Endometrial microvascular endothelial cells (primary cell): ENCODE measurements around the gene ABCG4. TPM values are rescaled to one million over a fixed set of nuclear protein-coding genes. Genes with fewer than 3 reads are reported as not detected.
"Not testable (repeated sequence)": the region's sequence is repeated elsewhere in the genome, so short reads cannot be mapped to it uniquely, and the experiment has no call there.

ENCODE experiments used
- in situ Hi-C: cut with HindIII; loops from 2 replicates; pipeline ENCODE4 v1.10.0; 2017; ENCODE audit warnings: low sequenced_read_pairs, low pct_unique_long_range_greater_than_20kb; ENCODE audit errors: inconsistent ontology term
- total RNA-seq: library from RNA; depleted of rRNA; stranded (reverse); fragments of >200 nt; gene quantifications from one replicate; pipeline ENCODE4 v1.2.3, GENCODE V29; 2015; ENCODE audit errors: inconsistent ontology term

The ABCG4 gene
- total RNA-seq, 1 donor from 2014 or later, result not detected

DNA sequence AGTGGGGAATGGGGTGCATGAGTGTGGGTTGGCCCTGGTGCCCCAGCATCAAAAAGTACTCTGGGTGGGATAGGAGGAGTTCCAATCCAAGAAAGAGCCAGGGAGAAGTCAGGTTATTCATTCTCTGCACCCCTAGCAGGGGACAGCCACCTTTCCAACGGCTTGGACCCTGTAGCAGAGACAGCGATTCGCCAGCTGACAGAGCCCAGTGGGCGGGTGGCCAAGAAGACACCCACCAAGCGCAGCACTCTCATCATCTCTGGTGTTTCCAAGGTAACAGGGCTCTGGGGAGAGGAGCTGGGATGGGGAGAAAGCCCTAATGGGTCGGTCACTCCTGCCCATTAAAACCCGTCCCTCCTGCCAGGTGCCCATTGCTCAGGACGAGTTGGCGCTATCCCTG lies 35.1 kb upstream of the ABCG4 start:
- in situ Hi-C loops, result loop anchor here (25.0 kb wide), 1 partner anchor 149 kb away; no protein-coding TSS in a partner anchor

DNA sequence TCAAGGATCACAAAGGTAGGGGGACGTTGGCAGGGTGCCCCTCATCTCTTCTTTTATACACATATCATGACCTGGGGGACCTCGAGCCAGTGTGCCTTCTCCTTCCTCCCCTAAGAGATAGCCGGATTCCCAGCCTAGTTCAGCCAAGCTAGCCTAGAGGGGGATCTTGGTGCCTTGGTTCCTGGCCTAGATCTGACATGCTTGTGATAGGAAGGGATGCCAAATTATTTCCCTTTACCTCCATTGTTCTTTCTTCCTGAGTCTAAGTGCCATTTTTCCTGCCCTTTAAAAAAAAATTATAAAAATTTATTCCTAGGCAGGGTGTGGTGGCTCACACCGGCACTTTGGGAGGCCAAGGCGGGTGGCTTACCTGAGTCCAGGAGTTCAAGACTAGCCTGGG lies 34.5 kb upstream of the ABCG4 start:
- in situ Hi-C loops, result loop anchor here (25.0 kb wide), 1 partner anchor 148 kb away; no protein-coding TSS in a partner anchor

DNA sequence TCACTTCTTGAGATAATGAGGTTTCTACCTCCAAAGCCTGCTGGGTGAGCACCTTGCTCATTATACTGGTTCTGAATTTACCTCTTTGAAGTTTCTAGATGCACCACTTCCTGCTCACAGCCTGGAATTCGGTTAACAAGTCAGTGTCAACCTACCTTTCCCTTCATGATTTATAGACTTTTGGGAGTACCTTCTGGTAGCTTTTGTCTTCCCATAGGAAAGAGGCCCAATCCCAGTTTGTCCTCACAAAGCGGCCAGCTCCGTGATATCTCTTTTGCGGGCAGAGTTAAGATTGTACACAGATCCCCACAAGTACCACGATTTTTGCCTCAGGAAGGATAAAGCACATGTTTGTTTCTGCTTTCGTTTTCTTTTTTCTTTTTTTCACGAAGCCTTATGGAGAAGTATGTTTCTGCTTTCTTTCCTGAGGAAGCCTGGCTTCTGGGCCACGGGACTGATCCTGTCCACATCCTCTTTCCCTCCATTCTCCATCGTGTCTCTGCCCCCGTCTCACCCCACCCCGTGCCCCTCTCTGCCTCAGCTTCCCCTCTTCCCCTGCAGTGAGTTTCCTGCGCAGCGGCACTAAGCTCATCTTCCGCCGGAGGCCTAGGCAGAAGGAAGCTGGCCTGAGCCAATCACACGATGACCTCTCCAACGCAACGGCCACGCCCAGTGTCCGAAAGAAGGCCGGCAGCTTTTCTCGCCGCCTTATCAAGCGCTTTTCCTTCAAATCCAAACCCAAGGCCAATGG lies 33.2 kb upstream of the ABCG4 start:
- in situ Hi-C loops, result loop anchor here (25.0 kb wide), 1 partner anchor 147 kb away; no protein-coding TSS in a partner anchor

DNA sequence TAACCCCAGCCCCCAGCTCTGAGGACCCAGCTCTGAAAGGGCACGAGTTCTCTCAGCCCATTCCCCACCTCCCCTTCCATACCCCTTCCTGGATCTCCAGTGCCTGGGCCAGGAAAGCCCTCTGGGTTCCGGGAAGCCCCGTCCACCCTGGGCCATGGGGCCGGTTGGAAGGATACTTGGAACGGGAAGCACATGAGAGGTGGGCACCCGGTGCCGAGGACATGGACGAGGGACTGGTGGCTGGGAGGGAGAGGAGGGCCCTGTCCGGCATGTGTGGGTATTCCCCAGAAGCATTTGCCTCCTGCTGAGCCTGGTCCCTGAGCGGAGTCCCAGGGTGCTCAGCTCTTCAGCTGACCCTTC lies 32.6 kb upstream of the ABCG4 start:
- in situ Hi-C loops, result loop anchor here (25.0 kb wide), 1 partner anchor 146 kb away; no protein-coding TSS in a partner anchor

DNA sequence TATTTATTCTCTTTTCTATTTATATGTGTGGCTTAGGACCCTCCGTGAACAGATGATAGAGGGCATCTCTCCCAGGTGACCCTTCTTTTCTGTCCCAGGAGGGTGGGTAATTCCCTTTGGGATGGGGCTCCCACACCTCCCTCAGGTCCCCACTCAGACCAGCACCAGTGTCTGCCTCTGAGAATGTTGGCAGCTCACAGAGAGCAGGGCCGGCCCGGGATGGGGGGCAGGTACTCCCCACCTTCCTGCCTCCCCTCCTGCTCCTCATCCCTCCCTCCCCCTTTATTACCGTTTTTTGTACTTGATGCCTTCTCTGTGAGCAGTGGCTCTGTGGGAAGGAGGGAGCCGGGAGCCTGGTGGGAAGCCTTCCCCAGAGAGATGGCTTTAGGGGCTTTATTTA lies 32.3 kb upstream of the ABCG4 start:
- in situ Hi-C loops, result loop anchor here (25.0 kb wide), 1 partner anchor 146 kb away; no protein-coding TSS in a partner anchor

DNA sequence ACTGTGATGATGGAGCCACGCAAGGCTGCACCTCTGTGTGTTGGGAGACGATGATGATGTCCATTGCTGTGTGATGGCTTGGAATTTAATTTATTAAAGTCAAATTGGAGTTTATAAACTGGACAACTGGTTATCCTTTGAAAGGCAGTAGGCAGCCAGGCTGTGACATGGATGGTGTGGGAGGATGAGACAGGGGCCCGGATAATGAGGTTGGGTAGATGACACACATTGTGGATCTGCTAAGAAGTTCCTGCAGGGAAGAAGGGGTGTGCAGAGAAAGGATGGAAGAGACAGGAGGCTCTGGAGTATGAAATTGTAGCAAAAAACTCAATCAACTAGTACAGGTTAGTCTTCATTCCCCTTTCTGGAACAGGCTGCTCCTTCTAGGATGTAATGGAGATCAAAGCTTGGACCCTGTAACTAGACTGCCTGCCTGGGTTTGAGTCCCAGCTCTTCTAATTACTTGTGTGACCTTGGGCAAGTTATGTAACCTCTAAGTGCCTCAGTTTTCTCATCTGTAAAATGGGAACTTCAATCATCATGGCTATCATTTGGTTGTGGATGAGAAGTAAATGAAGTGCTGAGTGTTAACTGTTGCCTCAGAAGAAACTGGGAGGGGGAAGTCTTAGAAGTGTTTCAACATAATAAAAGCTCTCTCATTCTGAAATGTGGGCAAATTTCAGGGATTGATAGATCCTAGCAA lies 31.7 kb upstream of the ABCG4 start:
- in situ Hi-C loops, result loop anchor here (25.0 kb wide), 1 partner anchor 145 kb away; no protein-coding TSS in a partner anchor

DNA sequence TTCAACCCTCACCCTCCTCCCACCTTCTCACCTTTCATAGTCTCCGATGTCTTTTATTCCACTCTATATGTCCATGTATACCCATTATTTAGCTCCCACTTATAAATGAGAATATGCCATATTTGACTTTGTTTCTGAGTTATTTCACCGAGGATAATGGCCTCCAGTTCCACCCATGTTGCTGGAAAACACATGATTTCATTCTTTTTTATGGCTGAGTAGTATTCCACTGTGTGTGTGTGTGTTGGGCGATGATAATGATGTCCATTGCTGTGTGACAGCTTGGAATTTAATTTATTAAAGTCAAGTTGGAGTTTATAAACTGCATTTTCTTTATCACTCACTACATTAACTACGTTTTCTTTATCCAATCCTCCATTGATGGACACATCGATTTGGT lies 30.6 kb upstream of the ABCG4 start:
- in situ Hi-C loops, result loop anchor here (25.0 kb wide), 1 partner anchor 144 kb away; no protein-coding TSS in a partner anchor

DNA sequence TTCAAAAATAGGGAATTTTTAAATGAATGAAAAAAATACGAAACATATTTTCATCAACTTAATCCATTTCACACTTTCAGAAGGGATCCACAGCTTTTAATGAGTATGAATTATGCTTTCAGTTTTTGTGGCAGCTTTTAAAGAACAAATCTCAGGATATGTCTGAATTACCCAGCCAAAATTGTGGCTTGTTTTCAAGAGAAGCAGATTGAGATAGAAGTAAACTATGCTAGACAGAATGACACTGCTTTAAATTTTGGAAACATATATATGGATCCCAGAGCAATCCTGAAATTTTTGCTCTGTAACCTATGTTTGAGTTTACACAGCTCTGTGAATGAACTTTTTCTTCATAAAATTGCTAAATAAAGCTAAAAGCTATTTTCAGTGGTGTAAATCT lies 29.9 kb upstream of the ABCG4 start:
- in situ Hi-C loops, result loop anchor here (25.0 kb wide), 1 partner anchor 143 kb away; no protein-coding TSS in a partner anchor

DNA sequence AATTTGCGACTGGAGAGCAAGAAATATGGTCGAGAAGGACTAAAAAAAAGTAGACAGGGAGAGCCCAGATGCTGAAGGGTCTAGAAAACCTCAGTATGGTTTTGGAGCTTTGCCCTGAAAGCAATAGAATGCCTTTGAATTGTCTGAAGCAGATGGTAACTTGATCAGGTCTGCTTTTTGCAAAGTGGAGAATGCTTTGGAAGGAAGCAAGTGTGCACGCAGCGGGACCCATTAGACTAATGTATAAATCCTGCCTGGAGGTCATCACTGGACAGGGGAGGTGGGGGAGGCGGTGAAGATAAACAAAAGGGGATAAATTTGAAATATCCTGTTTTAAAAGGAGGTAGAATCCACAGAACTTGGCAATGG lies 28.2 kb upstream of the ABCG4 start:
- in situ Hi-C loops, result loop anchor here (25.0 kb wide), 1 partner anchor 142 kb away; no protein-coding TSS in a partner anchor

DNA sequence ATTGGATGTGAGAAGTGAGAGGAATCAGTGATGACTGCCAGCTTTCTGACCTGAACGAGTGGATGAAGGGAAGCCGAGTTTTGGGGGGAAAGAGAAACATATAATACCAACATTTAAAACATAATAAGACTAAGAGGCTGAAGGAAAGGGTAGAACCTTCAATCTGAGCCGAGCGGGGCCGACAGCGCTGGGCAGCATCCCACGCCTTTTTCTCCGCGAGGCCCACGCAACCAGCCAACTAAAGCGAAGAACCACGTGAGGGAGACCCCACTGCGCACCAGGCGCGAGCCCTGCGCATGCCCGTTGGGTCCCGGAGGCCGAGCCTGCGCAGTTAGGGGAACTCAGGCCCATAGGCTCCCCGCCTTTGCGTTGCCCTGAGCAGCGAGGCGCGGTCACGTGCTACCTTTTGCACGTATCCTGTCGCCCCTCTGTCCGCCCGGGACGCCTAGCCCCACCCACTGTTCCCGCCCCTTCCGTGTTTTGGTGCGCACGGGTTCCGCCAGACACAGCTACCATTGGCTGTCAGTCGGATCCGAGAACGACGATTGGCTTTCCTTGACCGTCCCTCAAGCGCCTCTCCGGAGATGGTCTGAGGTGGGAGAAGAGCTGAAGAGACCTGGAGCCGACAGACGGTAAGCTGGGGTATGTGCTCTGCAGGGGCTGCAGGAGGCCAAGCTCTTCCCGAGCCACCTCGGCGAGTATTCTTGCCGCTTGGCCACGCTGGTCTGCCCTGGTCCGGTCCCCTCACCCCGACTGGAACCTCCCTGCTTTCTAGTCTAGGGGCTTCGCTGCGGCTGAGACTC lies 27.6 kb upstream of the ABCG4 start, which contains the start of gene HINFP:
TSS of gene HINFP (plus strand) at position 573 of the 803 bp plus-strand sequence. CDS start 5,365 bp downstream, outside the sequence.
- in situ Hi-C loops, result loop anchor here (25.0 kb wide), 1 partner anchor 141 kb away; no protein-coding TSS in a partner anchor

DNA sequence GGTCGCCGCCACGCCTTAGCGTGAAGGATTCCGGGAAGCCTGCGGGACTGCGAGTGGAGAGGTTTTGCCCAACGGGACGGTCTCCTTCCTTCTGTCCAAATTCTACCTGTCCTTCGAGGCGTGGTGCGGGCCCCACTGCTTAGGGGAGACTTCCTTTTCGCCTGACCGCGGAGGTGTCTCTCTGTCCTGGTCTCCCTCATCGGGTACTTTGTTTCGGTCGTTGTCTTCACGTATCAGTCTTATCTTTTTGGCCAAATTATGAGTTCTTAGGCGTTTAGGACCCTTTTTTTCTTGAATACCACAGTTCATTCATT lies 27.1 kb upstream of the ABCG4 start:
- in situ Hi-C loops, result loop anchor here (25.0 kb wide), 1 partner anchor 141 kb away; no protein-coding TSS in a partner anchor

DNA sequence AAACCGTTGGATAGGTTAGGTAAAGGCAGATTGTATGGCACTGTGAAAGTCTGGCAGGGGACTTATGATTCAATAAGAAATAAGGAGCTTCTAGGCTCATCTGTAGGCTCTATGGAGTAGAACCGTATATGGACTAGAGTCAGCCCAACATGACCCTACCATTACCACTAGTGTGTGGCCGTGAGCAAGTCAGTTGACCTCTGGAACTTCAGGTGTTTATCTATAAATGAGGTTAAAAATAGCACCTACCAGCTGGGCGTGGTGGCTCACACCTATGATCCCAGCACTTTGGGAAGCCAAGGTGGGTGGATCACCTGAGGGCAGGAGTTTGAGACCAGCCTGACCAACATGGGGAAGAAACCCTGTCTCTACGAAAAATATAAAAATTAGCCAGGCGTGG lies 23.0 kb upstream of the ABCG4 start:
- in situ Hi-C loops, result no loop called here

DNA sequence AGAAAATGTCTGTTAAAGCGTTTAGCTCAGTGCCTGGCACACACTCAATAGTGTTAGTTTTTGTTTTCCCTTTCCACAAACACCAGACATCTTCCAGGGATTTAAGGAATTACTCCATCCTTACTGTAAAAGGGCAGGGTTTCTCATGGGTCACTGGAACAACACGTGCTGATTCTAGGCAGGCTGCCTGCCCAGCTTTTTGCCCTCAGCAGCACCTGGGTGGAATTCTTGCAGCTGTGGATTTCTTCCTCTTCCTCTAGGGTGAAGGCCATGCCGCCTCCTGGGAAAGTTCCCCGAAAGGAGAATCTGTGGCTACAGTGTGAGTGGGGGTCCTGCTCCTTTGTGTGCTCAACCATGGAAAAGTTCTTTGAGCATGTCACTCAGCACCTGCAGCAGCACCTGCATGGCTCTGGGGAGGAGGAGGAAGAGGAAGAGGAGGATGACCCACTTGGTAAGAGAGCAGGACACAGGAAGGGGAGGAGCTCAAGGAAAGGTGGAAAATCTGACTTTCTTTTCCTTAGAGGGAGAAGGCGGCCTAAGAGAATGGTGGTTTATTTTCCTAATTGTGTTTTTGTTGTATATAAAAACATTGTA lies 22.1 kb upstream of the ABCG4 start:
- in situ Hi-C loops, result no loop called here

DNA sequence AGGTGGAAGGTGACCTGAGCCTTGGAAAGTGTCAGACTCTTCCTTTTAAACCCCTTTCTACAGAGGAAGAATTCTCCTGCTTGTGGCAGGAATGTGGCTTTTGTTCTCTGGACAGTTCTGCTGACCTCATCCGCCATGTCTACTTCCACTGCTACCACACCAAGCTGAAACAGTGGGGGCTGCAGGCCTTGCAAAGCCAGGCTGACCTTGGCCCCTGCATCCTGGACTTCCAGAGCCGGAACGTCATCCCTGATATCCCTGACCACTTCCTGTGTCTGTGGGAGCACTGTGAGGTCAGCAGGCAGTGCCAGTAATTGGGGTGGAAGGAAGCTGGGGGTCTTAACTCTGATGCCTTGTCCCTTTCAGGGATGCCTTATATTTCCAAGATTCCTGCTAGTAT lies 18.2 kb upstream of the ABCG4 start:
- in situ Hi-C loops, result no loop called here

DNA sequence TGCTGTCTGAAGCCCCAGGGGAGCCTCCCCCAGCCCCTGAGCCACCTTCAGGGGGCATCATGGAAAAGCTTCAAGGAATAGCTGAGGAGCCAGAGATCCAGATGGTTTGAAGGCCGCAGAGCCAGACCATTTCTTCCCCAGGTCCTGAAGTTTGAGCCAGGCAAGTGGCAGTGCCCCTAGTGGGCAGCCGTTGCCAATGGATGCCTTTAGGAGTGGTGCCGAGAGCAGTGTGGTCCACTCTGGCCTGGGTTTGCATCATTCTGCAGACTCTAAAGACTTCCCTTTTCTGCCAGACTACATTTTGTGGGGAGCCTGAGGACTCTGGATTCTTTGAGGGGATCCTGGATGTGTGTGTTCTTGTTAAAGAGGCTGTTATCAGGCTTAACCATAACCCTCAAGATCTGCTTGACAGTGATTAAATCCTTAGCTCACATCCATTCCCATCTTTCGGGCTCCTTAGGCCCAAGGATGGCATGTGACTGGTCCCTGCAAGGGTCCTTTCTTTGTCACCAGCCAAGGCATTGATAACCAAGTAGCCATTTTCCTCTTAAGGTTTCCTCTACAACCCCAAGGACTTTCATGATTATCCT lies 14.4 kb upstream of the ABCG4 start:
- in situ Hi-C loops, result no loop called here

DNA sequence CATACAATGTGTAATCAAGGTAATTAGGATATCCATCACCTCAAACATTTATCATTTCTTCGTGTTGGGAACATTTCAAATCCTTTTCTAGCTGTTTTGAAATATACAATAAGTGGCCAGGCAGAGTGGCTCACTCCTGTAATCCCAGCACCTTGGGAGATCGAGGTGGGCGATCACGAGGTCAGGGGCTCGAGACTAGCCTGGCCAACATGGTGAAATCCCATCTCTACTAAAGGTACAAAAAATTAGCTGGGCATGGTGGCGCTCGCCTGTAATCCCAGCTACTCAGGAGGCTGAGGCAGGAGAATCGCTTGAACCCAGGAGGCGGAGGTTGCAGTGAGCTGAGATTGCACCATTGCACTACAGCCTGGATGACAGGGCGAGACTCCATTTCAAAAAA lies 9.6 kb upstream of the ABCG4 start:
- in situ Hi-C loops, result not testable (repeated sequence)

DNA sequence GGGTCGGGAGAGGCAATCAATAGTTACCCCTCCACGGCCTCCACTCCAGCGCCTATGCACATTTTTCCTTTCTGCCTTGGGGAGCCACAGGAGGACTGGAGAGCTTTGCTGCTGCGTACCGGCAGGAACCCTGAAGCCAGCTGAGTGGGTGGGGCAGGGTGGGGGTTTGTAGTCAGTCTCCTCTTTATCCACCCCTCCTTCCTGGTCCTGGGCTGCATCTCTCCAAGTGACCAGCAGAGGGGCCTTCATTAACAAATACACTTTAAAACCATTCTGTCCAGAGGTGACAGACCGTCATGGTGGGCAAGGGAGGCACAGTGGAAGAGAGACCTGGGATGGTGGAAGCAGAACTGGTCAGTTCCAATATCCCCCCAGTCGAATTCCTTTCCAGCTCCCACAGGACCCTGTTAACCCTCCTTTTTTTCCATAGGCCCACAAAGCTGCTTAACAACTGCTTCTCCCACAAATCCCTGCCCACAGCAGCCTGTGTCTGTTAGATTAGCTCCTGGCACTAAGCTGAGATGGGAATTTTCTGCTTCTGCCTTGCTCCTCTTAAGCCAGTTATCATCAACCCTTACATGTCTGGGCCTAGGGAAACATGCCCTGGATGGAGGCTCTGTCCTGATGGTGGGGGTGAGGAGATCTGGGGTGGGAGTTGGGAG lies 3.9 kb upstream of the ABCG4 start:
- in situ Hi-C loops, result no loop called here

DNA sequence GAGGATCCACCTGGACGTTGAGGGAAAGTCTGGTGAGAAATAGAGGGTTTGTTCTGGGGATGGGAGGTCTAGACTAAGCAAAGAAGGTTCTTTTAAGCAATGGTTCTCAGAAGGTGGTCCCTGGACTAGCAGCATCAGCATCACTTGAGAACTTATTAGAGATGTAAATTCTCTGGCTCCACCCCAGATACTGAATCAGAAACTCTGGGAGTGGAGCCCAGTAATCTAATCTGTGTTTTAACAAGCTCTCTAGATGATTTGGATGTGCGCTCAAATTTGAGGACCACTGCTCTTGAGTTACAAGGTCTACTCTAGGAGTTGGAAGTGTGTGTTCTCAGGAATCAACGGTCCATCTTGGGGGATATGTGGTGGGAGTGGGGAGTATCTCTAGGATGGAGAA lies 3.3 kb upstream of the ABCG4 start:
- in situ Hi-C loops, result no loop called here
